Measurements from ENCODE around the gene TSHZ2.

Gene TSHZ2

DNA sequence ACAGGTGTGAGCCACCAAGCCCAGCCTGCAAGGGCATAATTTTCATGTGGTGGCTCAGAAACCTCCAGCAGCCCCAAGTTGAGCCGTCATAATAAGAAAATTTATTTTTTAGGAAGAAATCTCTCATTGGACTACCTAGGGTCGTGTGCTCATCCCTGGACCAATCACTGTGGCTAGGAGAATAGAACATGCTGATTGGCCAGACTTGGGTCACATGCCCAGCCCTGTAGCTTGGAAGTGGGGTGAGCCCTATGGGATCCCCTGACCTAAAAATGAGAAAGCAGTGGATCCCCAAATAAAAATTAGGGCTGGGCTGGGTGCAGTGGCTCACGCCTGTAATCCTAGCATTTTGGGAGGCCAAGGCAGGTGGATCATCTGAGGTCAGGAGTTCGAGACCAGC is 466.2 kb downstream of the TSHZ2 start:
- TF ChIP-seq ZFX (IDR thresholded peaks at IDR 0.05; ENCODE audit: borderline replicate concordance), result no peak
- TF ChIP-seq, protein P1, sequence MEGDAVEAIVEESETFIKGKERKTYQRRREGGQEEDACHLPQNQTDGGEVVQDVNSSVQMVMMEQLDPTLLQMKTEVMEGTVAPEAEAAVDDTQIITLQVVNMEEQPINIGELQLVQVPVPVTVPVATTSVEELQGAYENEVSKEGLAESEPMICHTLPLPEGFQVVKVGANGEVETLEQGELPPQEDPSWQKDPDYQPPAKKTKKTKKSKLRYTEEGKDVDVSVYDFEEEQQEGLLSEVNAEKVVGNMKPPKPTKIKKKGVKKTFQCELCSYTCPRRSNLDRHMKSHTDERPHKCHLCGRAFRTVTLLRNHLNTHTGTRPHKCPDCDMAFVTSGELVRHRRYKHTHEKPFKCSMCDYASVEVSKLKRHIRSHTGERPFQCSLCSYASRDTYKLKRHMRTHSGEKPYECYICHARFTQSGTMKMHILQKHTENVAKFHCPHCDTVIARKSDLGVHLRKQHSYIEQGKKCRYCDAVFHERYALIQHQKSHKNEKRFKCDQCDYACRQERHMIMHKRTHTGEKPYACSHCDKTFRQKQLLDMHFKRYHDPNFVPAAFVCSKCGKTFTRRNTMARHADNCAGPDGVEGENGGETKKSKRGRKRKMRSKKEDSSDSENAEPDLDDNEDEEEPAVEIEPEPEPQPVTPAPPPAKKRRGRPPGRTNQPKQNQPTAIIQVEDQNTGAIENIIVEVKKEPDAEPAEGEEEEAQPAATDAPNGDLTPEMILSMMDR (IDR thresholded peaks at IDR 0.05), result no peak
- no peak overlapping the region for H3K27ac ChIP-seq

DNA sequence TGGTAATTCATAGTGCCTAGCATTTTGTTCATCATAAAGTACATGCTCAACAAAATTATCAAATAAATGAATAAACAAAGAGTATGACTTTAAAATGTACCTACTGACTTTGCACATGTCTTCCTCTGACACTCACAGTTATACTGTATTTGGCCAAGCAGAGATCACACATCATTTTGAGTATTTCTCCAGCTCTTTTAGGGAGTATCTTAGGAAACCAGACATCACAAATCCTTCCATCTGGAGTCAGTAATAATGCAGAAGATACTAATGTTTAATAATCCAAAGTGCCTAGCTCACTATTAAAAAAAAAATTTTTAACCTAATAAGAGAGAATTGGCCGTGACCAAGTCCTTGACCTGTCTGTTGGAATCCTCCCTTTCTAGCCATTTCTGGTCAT is 466.9 kb downstream of the TSHZ2 start:
- H3K27ac ChIP-seq, result no peak overlapping the region
- TF ChIP-seq, protein P1 (IDR thresholded peaks at IDR 0.05), result no peak
- no peak for TF ChIP-seq ZFX (IDR thresholded peaks at IDR 0.05; ENCODE audit: borderline replicate concordance)

DNA sequence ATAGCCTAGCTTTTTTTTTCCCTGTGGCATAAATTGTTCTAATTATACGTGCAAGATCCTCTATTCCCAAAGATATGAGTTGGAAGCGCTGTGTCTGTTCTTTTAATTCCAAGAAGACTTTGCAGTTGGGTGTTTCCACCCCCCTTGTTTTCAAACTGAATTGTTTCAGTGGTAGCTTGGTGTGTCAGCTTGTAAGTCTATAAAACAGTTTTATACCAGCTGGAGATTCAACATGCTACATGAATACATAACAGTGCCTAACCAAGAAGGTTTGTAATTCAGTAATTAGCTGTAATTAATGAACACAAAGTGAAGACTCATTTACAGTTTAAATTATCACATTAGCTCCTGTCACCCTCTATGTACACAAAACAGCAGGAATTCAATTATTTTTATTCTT is 467.5 kb downstream of the TSHZ2 start:
- H3K27ac ChIP-seq, result no peak overlapping the region
- TF ChIP-seq ZFX (IDR thresholded peaks at IDR 0.05; ENCODE audit: borderline replicate concordance), result no peak
- TF ChIP-seq, protein P1 (IDR thresholded peaks at IDR 0.05), result no peak

DNA sequence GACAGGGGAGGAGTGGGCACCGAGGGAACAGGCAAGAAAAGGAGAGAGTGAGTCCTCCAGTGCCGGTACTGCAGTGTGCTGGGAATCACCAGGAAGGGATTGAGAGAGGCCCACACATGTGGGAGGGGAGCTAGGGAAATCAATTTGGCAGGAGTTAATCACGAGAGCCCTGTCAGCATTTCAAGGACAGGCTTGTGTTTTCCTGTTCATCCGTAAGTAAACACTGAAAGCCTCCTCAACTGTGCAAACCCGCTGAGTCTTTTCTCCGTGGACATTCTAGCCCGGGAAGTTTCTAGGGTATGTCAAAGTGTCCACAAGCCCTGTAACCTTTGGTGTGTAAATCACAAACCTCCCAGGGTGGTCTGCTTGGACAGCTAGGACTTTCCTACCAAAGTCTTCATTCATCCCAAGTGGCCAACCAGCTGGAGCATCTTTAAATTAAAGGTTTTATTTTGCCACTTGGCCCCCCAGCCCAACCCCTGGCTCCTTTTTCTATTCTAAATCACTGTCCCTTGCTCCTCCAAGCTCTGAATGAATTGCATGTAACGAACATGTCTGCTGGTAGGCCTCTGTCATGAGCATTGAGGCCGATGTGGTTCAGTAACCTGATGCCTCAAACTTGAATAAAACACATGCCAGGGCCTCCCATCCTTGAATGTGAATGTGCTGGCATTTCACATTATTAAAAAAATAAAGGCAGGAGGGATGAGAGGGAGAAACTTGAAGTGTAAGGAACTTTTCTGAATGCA is 472.4 kb downstream of the TSHZ2 start:
- no peak for TF ChIP-seq ZFX (IDR thresholded peaks at IDR 0.05; ENCODE audit: borderline replicate concordance)
- TF ChIP-seq, protein P1 (IDR thresholded peaks at IDR 0.05), result no peak
- H3K27ac ChIP-seq, result no peak overlapping the region

DNA sequence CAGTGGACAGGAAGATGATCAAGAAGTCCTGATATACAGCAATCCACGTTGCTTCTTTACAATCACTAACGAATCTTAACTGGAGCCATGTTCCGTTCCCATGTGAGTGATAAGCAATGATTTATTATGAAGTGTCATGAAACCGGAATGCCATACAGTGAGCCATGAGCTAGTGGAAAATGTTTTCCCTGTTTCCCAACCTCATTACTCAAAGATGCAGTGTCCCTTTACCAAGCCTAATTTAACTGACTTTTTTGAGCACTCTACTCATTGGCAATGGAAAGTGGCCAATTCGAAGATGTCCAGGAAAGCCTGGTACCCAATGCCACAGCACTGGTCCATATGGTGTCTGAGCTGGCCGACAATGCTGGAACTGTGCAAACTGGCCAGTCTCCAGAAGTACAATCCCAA is 473.2 kb downstream of the TSHZ2 start:
- no peak overlapping the region for H3K27ac ChIP-seq
- TF ChIP-seq ZFX (IDR thresholded peaks at IDR 0.05; ENCODE audit: borderline replicate concordance), result no peak
- TF ChIP-seq, protein P1 (IDR thresholded peaks at IDR 0.05), result no peak

DNA sequence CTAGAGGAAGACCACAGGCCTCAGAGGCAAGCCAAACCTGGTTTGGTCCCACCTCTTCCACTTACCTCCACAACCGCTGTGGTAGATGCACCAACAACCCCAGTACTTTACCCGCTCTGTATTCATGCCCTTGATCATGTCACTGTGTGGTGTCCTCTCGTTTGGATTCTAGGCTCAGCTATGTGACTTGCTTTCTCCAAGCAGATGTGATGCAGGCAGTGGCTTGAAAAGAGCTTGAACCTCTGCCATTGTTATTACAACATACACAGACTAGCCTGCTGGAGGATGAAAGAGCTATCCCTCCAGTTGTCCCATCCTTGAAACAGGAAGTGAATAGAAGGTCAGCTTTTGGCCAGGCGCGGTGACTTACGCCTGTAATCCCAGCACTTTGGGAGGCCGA is 473.8 kb downstream of the TSHZ2 start:
- H3K27ac ChIP-seq, result no peak overlapping the region
- TF ChIP-seq, protein P1 (IDR thresholded peaks at IDR 0.05), result no peak
- no peak for TF ChIP-seq ZFX (IDR thresholded peaks at IDR 0.05; ENCODE audit: borderline replicate concordance)

DNA sequence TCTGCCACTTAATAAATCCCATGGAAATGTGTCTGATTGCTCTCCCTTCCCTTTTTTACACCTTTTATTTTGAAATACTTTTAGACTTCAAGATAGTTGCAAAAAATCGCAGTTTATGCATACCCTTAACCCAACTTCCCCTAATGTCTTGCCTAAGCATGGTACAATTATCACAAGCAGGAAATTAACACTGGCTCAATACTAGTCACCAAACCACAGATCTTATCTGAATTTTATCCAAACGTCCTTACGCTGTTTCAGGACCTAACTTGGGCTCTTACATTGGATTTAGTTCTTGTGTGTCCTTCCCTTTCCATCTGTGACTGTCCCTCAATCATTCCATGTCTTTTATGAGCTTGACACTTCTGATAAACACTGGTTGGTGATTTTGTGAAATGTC is 475.2 kb downstream of the TSHZ2 start:
- H3K27ac ChIP-seq, result no peak overlapping the region
- no peak for TF ChIP-seq ZFX (IDR thresholded peaks at IDR 0.05; ENCODE audit: borderline replicate concordance)
- TF ChIP-seq, protein P1 (IDR thresholded peaks at IDR 0.05), result no peak
